22Rv1 (cell line): Measurements from ENCODE around the gene PARP14.

Source experiments
- ZFX ChIP-seq: fragments of 450-650 bp; IDR thresholded peaks from 2 replicates; pipeline ENCODE4 v1.6.1; 2017; ENCODE audit warnings: antibody characterized with exemption, borderline replicate concordance
- TF ChIP-seq, protein P1 (sequence below): fragments of 450-650 bp; IDR thresholded peaks from 2 replicates; pipeline ENCODE4 v1.5.1; 2017; ENCODE audit warnings: mild to moderate bottlenecking

DNA sequence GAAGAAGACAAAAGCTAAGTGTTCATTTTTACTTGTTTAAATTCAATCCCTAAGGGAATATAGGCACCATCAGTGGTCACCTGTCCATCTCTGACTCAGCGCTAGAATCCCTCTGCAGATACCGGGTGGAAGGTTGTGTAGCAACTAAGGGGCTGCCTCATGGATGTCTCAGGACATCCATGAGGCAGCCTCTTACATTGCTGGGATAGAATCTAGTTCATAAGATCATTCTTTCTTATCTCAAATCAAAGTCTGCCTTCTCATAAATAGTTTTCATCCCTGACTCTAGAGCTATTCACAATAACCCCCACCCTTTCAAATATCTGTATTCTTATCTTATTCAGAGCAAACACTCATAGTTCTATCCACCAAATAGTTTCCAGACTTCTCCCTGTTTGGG is 74.9 kb downstream of the PARP14 start:
- TF ChIP-seq, protein P1, sequence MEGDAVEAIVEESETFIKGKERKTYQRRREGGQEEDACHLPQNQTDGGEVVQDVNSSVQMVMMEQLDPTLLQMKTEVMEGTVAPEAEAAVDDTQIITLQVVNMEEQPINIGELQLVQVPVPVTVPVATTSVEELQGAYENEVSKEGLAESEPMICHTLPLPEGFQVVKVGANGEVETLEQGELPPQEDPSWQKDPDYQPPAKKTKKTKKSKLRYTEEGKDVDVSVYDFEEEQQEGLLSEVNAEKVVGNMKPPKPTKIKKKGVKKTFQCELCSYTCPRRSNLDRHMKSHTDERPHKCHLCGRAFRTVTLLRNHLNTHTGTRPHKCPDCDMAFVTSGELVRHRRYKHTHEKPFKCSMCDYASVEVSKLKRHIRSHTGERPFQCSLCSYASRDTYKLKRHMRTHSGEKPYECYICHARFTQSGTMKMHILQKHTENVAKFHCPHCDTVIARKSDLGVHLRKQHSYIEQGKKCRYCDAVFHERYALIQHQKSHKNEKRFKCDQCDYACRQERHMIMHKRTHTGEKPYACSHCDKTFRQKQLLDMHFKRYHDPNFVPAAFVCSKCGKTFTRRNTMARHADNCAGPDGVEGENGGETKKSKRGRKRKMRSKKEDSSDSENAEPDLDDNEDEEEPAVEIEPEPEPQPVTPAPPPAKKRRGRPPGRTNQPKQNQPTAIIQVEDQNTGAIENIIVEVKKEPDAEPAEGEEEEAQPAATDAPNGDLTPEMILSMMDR, result no peak
- TF ChIP-seq ZFX, result no peak
